Kidney tubule cell (primary cell): ENCODE measurements around the gene MBNL2.
A peak's percentile ranks its signal among the peaks of the same experiment; 100 is the strongest.

Experiments used
- DNase-seq: peaks from one replicate; pipeline ENCODE4 v3.0.0-alpha.2; 2018; ENCODE audit warnings: low spot score

The MBNL2 gene

GRCh38 chr13:97253581-97254293 lies 31.6 kb downstream of the MBNL2 start:
- no peak for DNase-seq

GRCh38 chr13:97254816-97255215 lies 32.7 kb downstream of the MBNL2 start:
- peak; percentile 92 for DNase-seq

GRCh38 chr13:97255515-97256021 lies 33.4 kb downstream of the MBNL2 start:
- peak; percentile 35 for DNase-seq

GRCh38 chr13:97256343-97256783 lies 34.2 kb downstream of the MBNL2 start:
- DNase-seq: peak; percentile 90

- DNase-seq: no peak
Observed at GRCh38 chr13:97257228-97257755, 35.2 kb downstream of the MBNL2 start.

GRCh38 chr13:97257800-97258799 lies 36.0 kb downstream of the MBNL2 start:
- DNase-seq: peak; percentile 82

GRCh38 chr13:97258801-97259200 lies 36.7 kb downstream of the MBNL2 start:
- DNase-seq: peak; percentile 44

GRCh38 chr13:97259410-97259797 lies 37.3 kb downstream of the MBNL2 start:
- DNase-seq: no peak

- DNase-seq: peak; percentile 51
Observed at GRCh38 chr13:97259798-97260714, 37.9 kb downstream of the MBNL2 start.

GRCh38 chr13:97261254-97262005 lies 39.3 kb downstream of the MBNL2 start:
- no peak for DNase-seq

- DNase-seq: no peak
Observed at GRCh38 chr13:97262058-97262457, 39.9 kb downstream of the MBNL2 start.

- no peak for DNase-seq
Observed at GRCh38 chr13:97263160-97263559, 41.0 kb downstream of the MBNL2 start.

- DNase-seq: no peak
Observed at GRCh38 chr13:97264663-97265062, 42.5 kb downstream of the MBNL2 start.

- no peak for DNase-seq
Observed at GRCh38 chr13:97266332-97266731, 44.2 kb downstream of the MBNL2 start.

- DNase-seq: no peak
Observed at GRCh38 chr13:97266772-97267417, 44.8 kb downstream of the MBNL2 start.

GRCh38 chr13:97267418-97268059 lies 45.4 kb downstream of the MBNL2 start:
- no peak for DNase-seq

GRCh38 chr13:97268772-97269171 lies 46.6 kb downstream of the MBNL2 start:
- DNase-seq: peak; percentile 14

- no peak for DNase-seq
Observed at GRCh38 chr13:97269603-97270002, 47.5 kb downstream of the MBNL2 start.

GRCh38 chr13:97272526-97272925 lies 50.4 kb downstream of the MBNL2 start:
- DNase-seq: no peak
